Endothelial cell of umbilical vein (primary cell): ENCODE measurements around the gene CARD6. TPM values are rescaled to one million over a fixed set of nuclear protein-coding genes. Genes with fewer than 3 reads are reported as not detected.
"Not testable (repeated sequence)": the region's sequence is repeated elsewhere in the genome, so short reads cannot be mapped to it uniquely, and the experiment has no call there.

Experiments
- BruUV-seq: library from RNA; stranded (reverse); fragments of 400-500 nt; replicated peaks from 2 replicates; lab custom pipeline; 2021; lab: Mats Ljungman, UMichigan
- CTCF ChIA-PET: fragments of 300-600, 350-600 bp; sonication (Branson Sonifier 250); formaldehyde crosslinking; loops from one replicate; lab custom pipeline; 2021; ENCODE audit warnings: antibody characterized with exemption, inconsistent platforms; lab: Charles Lee
- POLR2A ChIA-PET: fragments of 300-600, 350-600 bp; sonication (Branson Sonifier 250); formaldehyde crosslinking; loops from one replicate; lab custom pipeline; 2021; ENCODE audit warnings: antibody characterized with exemption, inconsistent platforms; lab: Charles Lee
- DNase-seq: peaks from one replicate; pipeline ENCODE4 v3.0.0-alpha.2; 2011; ENCODE audit warnings: low read depth, low spot score
- FAIRE-seq: peaks from 2 replicates; lab custom pipeline; 2011; peaks lifted over from hg19 to GRCh38; lab: Jason Lieb, UNC
- H2AFZ ChIP-seq: 2 replicates; pipeline ENCODE4 v1.6.0; 2012; ENCODE audit warnings: low read depth, low read length, control low read depth, inconsistent platforms
- H3K27ac ChIP-seq: 2 replicates; pipeline ENCODE4 v1.5.1; 2011; ENCODE audit warnings: low read depth, mild to moderate bottlenecking, control low read depth, low read length, moderate library complexity; ENCODE audit not compliant: insufficient read depth
- H3K27me3 ChIP-seq, 2 experiments: 2 replicates each; pipeline versions ENCODE4 v1.6.0 to v1.6.1; 2011; ENCODE audit warnings: low read length in 2 of 2, mixed read lengths in 1 of 2; ENCODE audit not compliant: control insufficient read depth in 2 of 2, insufficient read depth in 2 of 2
- H3K36me3 ChIP-seq, 2 experiments: 2 replicates in 1 of 2; 3 replicates in 1 of 2; pipeline ENCODE4 v1.5.1; 2011; ENCODE audit warnings: low read length in 2 of 2, mild to moderate bottlenecking in 1 of 2, moderate library complexity in 1 of 2; ENCODE audit not compliant: control insufficient read depth in 2 of 2, insufficient read depth in 2 of 2; ENCODE audit errors: extremely low read depth in 1 of 2
- H3K4me1 ChIP-seq: 3 replicates; pipeline ENCODE4 v1.5.1; 2011; ENCODE audit warnings: mild to moderate bottlenecking, low read length; ENCODE audit not compliant: control insufficient read depth, insufficient read depth; ENCODE audit errors: extremely low read depth
- H3K4me2 ChIP-seq: 2 replicates; pipeline ENCODE4 v1.6.1; 2011; ENCODE audit warnings: low read length, control low read depth, mixed read lengths; ENCODE audit not compliant: insufficient read depth
- H3K4me3 ChIP-seq, 3 experiments: fragments of 200-600 bp in 1 of 3; sonication (generic), shearing (Covaris generic) in 1 of 3; replicated peaks in 1 of 3; 2 replicates each; pipeline ENCODE4 v1.5.1; 2011 to 2016; ENCODE audit warnings: control low read depth in 3 of 3, low read length in 3 of 3, mild to moderate bottlenecking in 2 of 3, inconsistent platforms in 1 of 3, low read depth in 1 of 3, moderate library complexity in 1 of 3; ENCODE audit not compliant: insufficient read depth in 1 of 3
- H3K79me2 ChIP-seq: 2 replicates; pipeline ENCODE4 v1.6.0; 2012; ENCODE audit warnings: low read length, inconsistent platforms; ENCODE audit not compliant: control insufficient read depth, insufficient read depth
- H3K9ac ChIP-seq: replicated peaks from 2 replicates; pipeline ENCODE3; 2011; ENCODE audit warnings: low read length, control low read depth; ENCODE audit not compliant: insufficient read depth; ENCODE audit errors: extremely low read depth
- H3K9me1 ChIP-seq: replicated peaks from 3 replicates; pipeline ENCODE4 v1.6.0; 2011; ENCODE audit warnings: mild to moderate bottlenecking, low read length; ENCODE audit not compliant: control insufficient read depth, insufficient read depth; ENCODE audit errors: extremely low read depth
- H3K9me3 ChIP-seq: replicated peaks from 2 replicates; pipeline ENCODE4 v1.5.1; 2012; ENCODE audit warnings: low read length, inconsistent platforms; ENCODE audit not compliant: control insufficient read depth, insufficient read depth
- H4K20me1 ChIP-seq: replicated peaks from 2 replicates; pipeline ENCODE3; 2011; ENCODE audit warnings: mild to moderate bottlenecking, low read length; ENCODE audit not compliant: control insufficient read depth, insufficient read depth; ENCODE audit errors: extremely low read depth
- FOS ChIP-seq: IDR thresholded peaks from 2 replicates; pipeline ENCODE4 v1.6.1; 2011; ENCODE audit warnings: mild to moderate bottlenecking, low read length, moderate library complexity, borderline replicate concordance; ENCODE audit not compliant: insufficient read depth
- GATA2 ChIP-seq: IDR thresholded peaks from 2 replicates; pipeline ENCODE4 v1.7.0; 2011; ENCODE audit warnings: low read depth, mild to moderate bottlenecking, moderate library complexity, mixed read lengths, low read length; ENCODE audit not compliant: insufficient read length, insufficient read depth
- MAX ChIP-seq: IDR thresholded peaks from 2 replicates; pipeline ENCODE4 v1.6.1; 2011; ENCODE audit not compliant: insufficient read depth, insufficient read length
- MYC ChIP-seq: IDR thresholded peaks from one replicate; pipeline ENCODE4 v1.6.1; 2011; ENCODE audit warnings: mild to moderate bottlenecking, low read depth, low read length
- POLR2AphosphoS5 ChIP-seq: IDR thresholded peaks from 2 replicates; pipeline ENCODE4 v1.6.1; 2012; ENCODE audit warnings: low read depth, mild to moderate bottlenecking, control low read depth, low read length, moderate library complexity; ENCODE audit not compliant: insufficient read depth
- dilution Hi-C: fragments of 300-500 bp; cut with MboI; formaldehyde crosslinking; loops from one replicate; pipeline ENCODE4 v1.15.0; 2019; ENCODE audit warnings: low sequenced_read_pairs; ENCODE audit not compliant: extremely low pct_ligation_motif_present
- intact Hi-C: fragments of 100-400 bp; cut with micrococcal nuclease; formaldehyde crosslinking; loops from one replicate; pipeline ENCODE4 v1.10.0; 2022
- polyA plus RNA-seq, 4 experiments: library from polyadenylated mRNA; depleted of rRNA in 3 of 4; stranded (reverse) in 3 of 4; unstranded in 1 of 4; fragments of >200 nt; gene quantifications; 2 replicates each; pipeline versions ENCODE4 v1.2.1 to v1.2.3, GENCODE V29; 2011 to 2012; ENCODE audit warnings: missing spikeins in 1 of 4
- total RNA-seq: library from RNA; stranded (reverse); gene quantifications from 2 replicates; pipeline ENCODE4 v1.2.3, GENCODE V29; 2021

CARD6 gene
- total and polyA plus RNA-seq, 2 donors (not counting 3 experiments of a cell fraction or from before 2014, with no cell fraction given): 11.0 to 23.8 TPM

DNA sequence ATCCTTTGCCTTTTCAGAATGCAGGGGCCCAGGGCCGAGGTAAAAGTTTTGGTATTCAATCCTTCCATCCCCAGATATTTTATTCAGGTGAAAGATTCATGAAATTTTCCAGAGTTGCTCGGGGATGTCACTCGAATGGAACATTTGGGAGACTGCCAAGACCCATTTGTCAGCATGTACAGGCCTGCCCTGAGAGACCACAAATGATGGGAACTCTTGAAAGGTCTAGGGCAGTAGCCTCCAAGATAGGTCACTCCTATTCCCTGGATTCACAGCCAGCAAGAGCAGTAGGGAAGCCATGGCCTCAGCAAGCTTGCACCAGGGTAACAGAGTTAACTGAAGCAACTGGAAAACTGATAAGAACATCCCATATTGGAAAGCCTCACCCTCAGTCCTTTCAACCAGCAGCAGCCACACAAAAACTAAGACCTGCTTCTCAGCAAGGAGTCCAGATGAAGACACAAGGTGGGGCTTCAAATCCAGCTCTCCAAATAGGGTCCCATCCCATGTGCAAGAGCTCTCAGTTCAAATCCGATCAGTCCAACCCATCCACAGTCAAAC, 12.5 kb downstream of the CARD6 start:
- H3K9me1 ChIP-seq: no peaks in the 10 kb centered on the region
- H3K27ac ChIP-seq: no peak overlapping the region
- H3K9me3 ChIP-seq: no peaks in the 10 kb centered on the region
- H4K20me1 ChIP-seq: no peaks in the 10 kb centered on the region
- no peak overlapping the region for H3K9ac ChIP-seq
- H2AFZ ChIP-seq: no peak overlapping the region
- DNase-seq (no peak), FAIRE-seq (no peak)
- peaks cover 0 to 11% of the 10 kb centered on the region in 2 experiments for H3K36me3 ChIP-seq
- ChIA-PET POLR2A (no interaction called here), CTCF (interaction anchor here (1.0 kb wide), 1 partner anchor 51 kb away, joined by 3 read pairs; no protein-coding TSS in a partner anchor)
- no peak overlapping the region for H3K4me2 ChIP-seq
- no peak overlapping the region for H3K4me3 ChIP-seq
- BruUV-seq: no TSS peak
- dilution Hi-C loops: no loop called here
- TF ChIP-seq FOS: no peak
- intact Hi-C loops: no loop called here
- no peaks in the 10 kb centered on the region for H3K4me1 ChIP-seq
- peaks cover 6% of the 10 kb centered on the region for H3K79me2 ChIP-seq
- no peaks in the 10 kb centered on the region for H3K27me3 ChIP-seq

- Histone ChIP-seq H4K20me1 (no peaks in the 10 kb centered on the region), H3K9me3 (no peaks in the 10 kb centered on the region), H3K4me1 (no peaks in the 10 kb centered on the region), H3K4me2 (no peak overlapping the region), H3K9me1 (no peaks in the 10 kb centered on the region), H3K4me3 (no peak overlapping the region), H2AFZ (no peak overlapping the region), H3K27ac (no peak overlapping the region), H3K27me3 (no peaks in the 10 kb centered on the region), H3K36me3 (peaks cover 0 to under 1% of the 10 kb centered on the region in 2 experiments), H3K79me2 (no peaks in the 10 kb centered on the region), H3K9ac (no peak overlapping the region)
- CTCF ChIA-PET: interaction anchor here (0.8 to 1.4 kb wide), 3 partner anchors 18 to 1254 kb away, joined by 3 to 4 read pairs (median 3); partner anchors contain the start of gene CARD6
- DNase-seq: no peak
- dilution Hi-C loops (no loop called here), intact Hi-C loops (no loop called here)
- POLR2A ChIA-PET: no interaction called here
- BruUV-seq: no TSS peak
- TF ChIP-seq FOS (no peak), POLR2AphosphoS5 (no peak), GATA2 (no peak), MAX (no peak), MYC (no peak)
- no peak for FAIRE-seq
These were observed 19.5 kb downstream of the CARD6 start for GRCh38 chr5:40860711-40861110.

DNA sequence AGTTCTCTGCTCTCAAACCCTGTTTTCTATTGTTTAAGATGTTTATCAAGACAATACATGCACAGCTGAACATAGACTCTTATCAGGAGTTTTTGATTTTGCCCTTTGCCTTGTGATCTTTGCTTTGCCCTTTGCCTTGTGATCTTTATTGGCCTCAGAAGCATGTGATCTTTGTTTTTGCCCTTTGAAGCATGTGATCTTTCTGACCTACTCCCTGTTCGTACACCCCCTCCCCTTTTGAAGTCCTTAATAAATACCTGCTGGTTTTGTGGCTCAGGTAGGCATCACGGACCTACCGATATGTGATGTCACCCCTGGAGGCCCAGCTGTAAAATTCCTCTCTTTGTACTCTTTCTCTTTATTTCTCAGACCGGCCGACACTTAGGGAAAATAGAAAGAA, 23.8 kb downstream of the CARD6 start:
- FAIRE-seq, H3K9me1 ChIP-seq, H3K4me3 ChIP-seq, BruUV-seq, H3K27me3 ChIP-seq, DNase-seq, dilution Hi-C loops, H3K36me3 ChIP-seq, H4K20me1 ChIP-seq, H3K27ac ChIP-seq, H3K4me2 ChIP-seq, POLR2A ChIA-PET, CTCF ChIA-PET, H3K9me3 ChIP-seq, H2AFZ ChIP-seq, H3K79me2 ChIP-seq, intact Hi-C loops, H3K9ac ChIP-seq, H3K4me1 ChIP-seq: not testable (repeated sequence)
